WTC11 (cell line): ENCODE results near the gene CCDC137. TPM values are rescaled to one million over a fixed set of nuclear protein-coding genes. Genes with fewer than 3 reads are reported as not detected.

Experiments
- ATAC-seq: fragments of 200-7000 bp; cut with Tn5 transposase; 2 replicates; pipeline ENCODE4 v1.10.0; 2021; ENCODE audit warnings: mild to moderate bottlenecking, moderate library complexity
- CTCF ChIA-PET: fragments of 300-600 bp; sonication (Branson Sonifier 250); formaldehyde crosslinking; loops from one replicate; lab custom pipeline; 2021; ENCODE audit warnings: antibody characterized with exemption; lab: Charles Lee
- POLR2A ChIA-PET: fragments of 350-600 bp; sonication (Branson Sonifier 250); formaldehyde crosslinking; loops from one replicate; lab custom pipeline; 2021; ENCODE audit warnings: antibody characterized with exemption; lab: Charles Lee
- DNase-seq: peaks from one replicate; pipeline ENCODE4 v3.0.0; 2021; ENCODE audit warnings: low spot score
- H3K27ac Mint-ChIP-seq: 2 replicates; pipeline ENCODE4 v1.8.0; 2021; ENCODE audit warnings: mixed read lengths
- H3K27me3 Mint-ChIP-seq: 2 replicates; pipeline ENCODE4 v1.8.0; 2021; ENCODE audit warnings: low read depth, mild to moderate bottlenecking, moderate library complexity, mixed read lengths
- H3K36me3 Mint-ChIP-seq: 2 replicates; pipeline ENCODE4 v1.8.0; 2021; ENCODE audit warnings: mixed read lengths
- H3K4me1 Mint-ChIP-seq: 2 replicates; pipeline ENCODE4 v1.8.0; 2022; ENCODE audit warnings: mixed read lengths
- H3K4me3 Mint-ChIP-seq: 2 replicates; pipeline ENCODE4 v1.8.0; 2021; ENCODE audit warnings: mild to moderate bottlenecking, moderate library complexity, mixed read lengths
- H3K9me3 Mint-ChIP-seq: 2 replicates; pipeline ENCODE4 v1.8.0; 2021; ENCODE audit warnings: mixed read lengths
- ATF6 ChIP-seq: sonication (generic); formaldehyde crosslinking; IDR thresholded peaks from 2 replicates; pipeline ENCODE4 v1.8.1; 2023; ENCODE audit warnings: mild to moderate bottlenecking, missing genetic modification reagents
- GABPB1 ChIP-seq: sonication (generic); formaldehyde crosslinking; IDR thresholded peaks from 2 replicates; pipeline ENCODE4 v1.8.1; 2023; ENCODE audit warnings: mild to moderate bottlenecking, missing genetic modification reagents
- JUN ChIP-seq: sonication (generic); formaldehyde crosslinking; IDR thresholded peaks from 2 replicates; pipeline ENCODE4 v1.8.0; 2023; ENCODE audit warnings: mild to moderate bottlenecking, missing genetic modification reagents
- KAT7 ChIP-seq: sonication (generic); formaldehyde crosslinking; IDR thresholded peaks from 2 replicates; pipeline ENCODE4 v1.8.1; 2023; ENCODE audit warnings: missing genetic modification reagents, mild to moderate bottlenecking, borderline replicate concordance
- MAX ChIP-seq: sonication (generic); formaldehyde crosslinking; IDR thresholded peaks from 2 replicates; pipeline ENCODE4 v1.8.0; 2022; ENCODE audit warnings: mild to moderate bottlenecking, missing genetic modification reagents
- MYBL2 ChIP-seq: sonication (generic); formaldehyde crosslinking; IDR thresholded peaks from 2 replicates; pipeline ENCODE4 v1.8.1; 2023; ENCODE audit warnings: mild to moderate bottlenecking, moderate library complexity, missing genetic modification reagents
- NFE2L1 ChIP-seq: sonication (generic); formaldehyde crosslinking; IDR thresholded peaks from 2 replicates; pipeline ENCODE4 v1.8.1; 2023; ENCODE audit warnings: missing genetic modification reagents
- NR2C2 ChIP-seq: sonication (generic); formaldehyde crosslinking; IDR thresholded peaks from 2 replicates; pipeline ENCODE4 v1.8.0; 2022; ENCODE audit warnings: mild to moderate bottlenecking, missing genetic modification reagents
- SP1 ChIP-seq: sonication (generic); formaldehyde crosslinking; conservative IDR thresholded peaks from 2 replicates; pipeline ENCODE4 v1.8.1; 2022; ENCODE audit warnings: missing genetic modification reagents
- USF1 ChIP-seq: sonication (generic); formaldehyde crosslinking; IDR thresholded peaks from 2 replicates; pipeline ENCODE4 v1.8.0; 2022; ENCODE audit warnings: mild to moderate bottlenecking, missing genetic modification reagents
- ZNF219 ChIP-seq: sonication (generic); formaldehyde crosslinking; IDR thresholded peaks from 2 replicates; pipeline ENCODE4 v1.8.0; 2023; ENCODE audit warnings: missing genetic modification reagents, mild to moderate bottlenecking, borderline replicate concordance
- ZNF281 ChIP-seq: sonication (generic); formaldehyde crosslinking; IDR thresholded peaks from 2 replicates; pipeline ENCODE4 v1.8.0; 2023; ENCODE audit warnings: mild to moderate bottlenecking, missing genetic modification reagents
- ZNF416 ChIP-seq: fragments of 250-450 bp; sonication (Bioruptor Pico); IDR thresholded peaks from 2 replicates; pipeline ENCODE4 v1.9.0; 2021; ENCODE audit warnings: mild to moderate bottlenecking, inconsistent platforms
- ZNF532 ChIP-seq: fragments of 250-450 bp; sonication (Bioruptor Pico); IDR thresholded peaks from 2 replicates; pipeline ENCODE4 v1.9.0; 2021; ENCODE audit warnings: mild to moderate bottlenecking, borderline replicate concordance
- ZNF671 ChIP-seq: fragments of 250-450 bp; sonication (Bioruptor Pico); IDR thresholded peaks from 2 replicates; pipeline ENCODE4 v1.8.0; 2021; ENCODE audit warnings: mild to moderate bottlenecking
- total RNA-seq: library from RNA; stranded (reverse); gene quantifications from 3 replicates; pipeline ENCODE4 v1.2.3, GENCODE V29; 2021

Gene CCDC137
- total RNA-seq, 1 experiment from 2014 or later, result 36.8 TPM

GRCh38 chr17:81636505-81637288 is 29.8 kb upstream of the CCDC137 start, which contains the start of the genes NPLOC4 and TSPAN10 (continued):
- TF ChIP-seq ZNF532 (CRISPR knock-in tag), result no peak
- TF ChIP-seq NFE2L1 (CRISPR knock-in tag), result peak; percentile 79
- TF ChIP-seq JUN, result peak; percentile 72; the same call in 1 of the 2 replicates
- TF ChIP-seq ZNF671 (CRISPR knock-in tag), result no peak

GRCh38 chr17:81638683-81639082 is 27.9 kb upstream of the CCDC137 start:
- Mint-ChIP-seq H3K9me3 (no peaks in the 10 kb centered on the region), H3K36me3 (no peaks in the 10 kb centered on the region), H3K4me3 (peak overlapping the region; percentile 39; the same call in 1 of the 2 replicates), H3K27me3 (no peaks in the 10 kb centered on the region), H3K27ac (no peak overlapping the region), H3K4me1 (peaks cover 10% of the 10 kb centered on the region)
- CTCF ChIA-PET, result interaction anchor here (0.6 kb wide), 1 partner anchor 1076 kb away, joined by 3 read pairs; no protein-coding TSS in a partner anchor
- no peak for TF ChIP-seq ATF6
- no peak for TF ChIP-seq KAT7 (CRISPR knock-in tag)
- TF ChIP-seq MYBL2 (CRISPR knock-in tag), result no peak
- no peak for TF ChIP-seq ZNF281
- no peak for TF ChIP-seq ZNF219 (CRISPR knock-in tag)
- no peak for TF ChIP-seq USF1
- TF ChIP-seq GABPB1 (CRISPR knock-in tag), result no peak
- TF ChIP-seq SP1, result no peak
- TF ChIP-seq ZNF416 (CRISPR knock-in tag), result no peak
- TF ChIP-seq NR2C2, result no peak
- TF ChIP-seq MAX (CRISPR knock-in tag), result no peak
- ATAC-seq, result no peak
- POLR2A ChIA-PET, result no interaction called here
- DNase-seq, result no peak
